Effector CD4-positive, alpha-beta T cell (primary cell): ENCODE results near the gene IMPDH1.
A peak's percentile ranks its signal among the peaks of the same experiment; 100 is the strongest.
"Not testable (repeated sequence)": the region's sequence is repeated elsewhere in the genome, so short reads cannot be mapped to it uniquely, and the experiment has no call there.

Source experiments
- DNase-seq: peaks from one replicate; pipeline ENCODE4 v3.0.0-alpha.2; 2020
- total RNA-seq: gene quantifications from one replicate; lab custom pipeline; 2026; lab: John Stamatoyannopoulos, UW

IMPDH1 gene
- total RNA-seq, result 47.5 reads per million, percentile 67 among the genes with 10 or more reads in this experiment

- DNase-seq, result peak; percentile 76
Measured at GRCh38 chr7:128409596-128410450, at the start of gene IMPDH1. TSS of gene IMPDH1 (minus strand) at chr7:128409982. CDS start at chr7:128409901, 81 bp downstream.

- DNase-seq, result peak; percentile 57
Measured at GRCh38 chr7:128459394-128459878, 49.7 kb upstream of the IMPDH1 start.

DNA sequence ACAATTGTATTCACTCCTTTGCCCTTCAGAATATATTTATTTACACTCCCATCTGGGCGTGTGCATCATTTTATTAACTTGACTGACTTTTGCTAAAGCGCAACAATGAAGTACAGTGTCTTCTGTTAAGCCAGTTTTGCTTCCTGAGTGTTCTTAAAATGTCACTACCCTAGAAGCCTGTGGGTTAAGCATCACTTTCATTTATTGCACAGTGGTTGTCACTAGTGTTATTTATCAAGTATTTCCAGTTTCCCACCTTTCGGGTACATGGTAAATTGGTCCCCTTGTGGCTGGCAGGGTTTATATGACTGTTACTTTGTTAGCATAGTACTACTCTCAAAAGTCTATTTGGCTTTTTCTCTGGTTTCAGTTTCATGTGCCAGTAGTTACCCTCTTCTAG is 49.2 kb upstream of the IMPDH1 start:
- DNase-seq, result no peak

- DNase-seq, result not testable (repeated sequence)
Measured at GRCh38 chr7:128457385-128457784, 47.6 kb upstream of the IMPDH1 start.

- DNase-seq, result no peak
Measured at GRCh38 chr7:128456255-128456725, 46.5 kb upstream of the IMPDH1 start.

- peak; percentile 90 for DNase-seq
Measured at GRCh38 chr7:128455543-128456254, 45.9 kb upstream of the IMPDH1 start, which contains the start of gene HILPDA. TSS of gene HILPDA (plus strand) at chr7:128455878. CDS start at chr7:128457269, 1,391 bp downstream.

DNA sequence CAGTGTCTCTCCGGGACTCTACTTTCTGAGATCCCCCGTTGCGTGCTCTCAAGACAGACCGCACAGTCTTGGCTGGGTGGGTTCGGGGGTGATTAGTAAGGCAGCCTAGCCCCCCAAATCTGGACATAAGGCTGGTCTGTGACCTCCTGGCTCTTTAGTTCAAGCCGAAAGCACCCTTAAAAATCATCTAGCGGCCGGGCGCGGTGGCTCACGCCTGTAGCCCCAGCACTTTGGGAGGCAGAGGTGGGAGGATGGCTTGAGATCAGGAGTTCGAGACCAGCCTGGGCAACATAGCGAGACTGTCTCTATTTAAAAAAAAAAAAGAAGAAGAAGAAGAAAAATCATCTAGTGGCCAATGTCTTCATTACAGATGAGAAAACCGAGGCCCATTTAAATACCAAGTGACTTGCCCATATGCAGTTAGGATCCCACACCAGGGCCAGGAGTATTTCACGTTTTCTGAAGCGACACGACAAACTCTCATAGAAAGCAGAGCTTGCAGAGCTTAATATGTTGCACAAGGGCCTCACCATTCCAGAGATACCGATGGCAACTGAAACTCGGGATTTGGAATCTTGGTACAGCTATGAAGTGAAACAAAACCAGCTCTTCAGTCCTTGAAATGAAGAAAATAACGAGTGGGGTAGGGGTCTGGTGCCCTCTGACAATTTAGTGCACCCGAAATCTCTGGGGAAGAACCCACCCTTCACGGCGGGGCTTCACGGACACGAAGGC is 45.2 kb upstream of the IMPDH1 start:
- DNase-seq, result no peak

DNA sequence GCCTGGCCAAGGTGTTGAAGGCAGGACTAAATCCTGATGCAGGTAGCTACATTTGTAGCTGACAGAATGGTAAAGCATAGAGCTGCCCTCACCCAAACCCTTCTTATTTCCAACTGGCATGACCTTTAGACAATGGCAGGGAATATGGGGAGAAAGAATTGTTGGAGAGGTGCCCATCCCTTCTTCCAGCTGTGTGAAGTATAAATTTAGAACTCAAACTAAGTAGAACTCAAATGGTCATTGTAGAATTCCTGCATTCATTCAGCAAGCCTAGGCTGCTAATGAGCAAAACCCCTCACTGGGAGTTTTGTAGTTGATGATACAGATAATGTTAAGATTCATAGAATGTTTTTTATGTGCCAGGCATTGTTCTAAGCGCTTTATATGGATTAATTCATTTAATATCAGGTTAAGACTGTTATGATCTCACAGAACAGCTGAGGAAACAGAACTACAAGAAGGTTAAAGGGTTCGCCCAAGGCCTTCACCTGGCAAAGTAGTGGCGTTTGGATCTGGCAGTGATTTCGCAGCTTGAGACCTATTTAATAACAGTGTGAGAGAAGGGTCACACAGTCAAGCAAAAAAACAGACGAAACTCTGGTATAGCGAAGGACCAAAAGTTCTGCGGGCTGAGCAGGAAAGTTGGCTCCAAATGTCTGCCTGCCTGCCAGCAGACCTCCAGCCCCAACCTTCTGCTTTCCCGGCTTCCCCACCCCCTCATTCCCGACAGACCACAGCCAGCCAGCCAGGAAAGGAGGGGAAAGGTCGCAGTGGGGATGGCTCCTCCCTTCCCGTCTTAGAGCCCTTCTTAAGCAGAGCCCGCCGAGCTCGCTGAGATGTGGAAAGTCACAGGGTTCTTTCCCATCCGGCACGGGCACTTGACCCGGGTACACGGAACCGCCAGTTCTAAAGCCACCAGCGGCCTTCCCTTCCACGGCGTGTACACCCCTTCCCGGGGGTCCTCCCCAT is 44.3 kb upstream of the IMPDH1 start:
- no peak for DNase-seq

DNA sequence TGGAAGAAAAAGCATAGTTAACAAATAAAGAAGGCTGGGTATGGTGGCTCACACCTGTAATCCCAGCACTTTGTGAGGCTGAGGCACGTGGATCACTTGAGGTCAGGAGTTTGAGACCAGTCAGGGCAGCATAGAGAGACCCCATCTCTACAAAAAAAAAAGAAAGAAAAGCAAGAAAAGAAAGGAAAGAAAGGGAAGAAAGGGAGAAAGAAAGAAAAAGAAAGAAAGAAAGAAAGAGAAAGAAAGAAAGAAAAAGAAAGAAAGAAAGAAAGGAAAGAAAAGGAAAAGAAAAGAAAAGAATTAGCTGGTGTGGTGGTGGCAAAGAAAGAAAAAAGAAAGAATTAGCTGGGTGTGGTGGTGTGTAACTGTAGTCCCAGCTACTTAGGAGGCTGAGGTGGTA is 42.8 kb upstream of the IMPDH1 start:
- no peak for DNase-seq

DNA sequence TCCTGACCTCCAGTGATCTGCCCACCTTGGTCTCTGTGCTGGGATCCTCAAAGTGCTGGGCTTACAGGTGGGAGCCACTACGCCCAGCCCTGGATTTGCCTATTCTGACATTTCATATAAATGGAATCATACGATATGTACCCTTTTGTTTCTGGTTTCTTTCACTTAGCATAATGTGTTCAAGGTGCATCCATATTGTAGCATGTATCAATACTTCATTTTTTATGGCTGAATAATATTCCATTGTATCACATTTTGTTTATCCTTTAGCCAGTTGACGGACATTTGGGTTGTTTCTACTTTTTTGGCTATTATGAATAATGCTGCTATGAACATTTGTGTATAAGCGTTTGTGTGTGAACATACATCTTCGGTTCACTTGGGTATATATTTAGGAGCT is 41.1 kb upstream of the IMPDH1 start:
- no peak for DNase-seq

DNA sequence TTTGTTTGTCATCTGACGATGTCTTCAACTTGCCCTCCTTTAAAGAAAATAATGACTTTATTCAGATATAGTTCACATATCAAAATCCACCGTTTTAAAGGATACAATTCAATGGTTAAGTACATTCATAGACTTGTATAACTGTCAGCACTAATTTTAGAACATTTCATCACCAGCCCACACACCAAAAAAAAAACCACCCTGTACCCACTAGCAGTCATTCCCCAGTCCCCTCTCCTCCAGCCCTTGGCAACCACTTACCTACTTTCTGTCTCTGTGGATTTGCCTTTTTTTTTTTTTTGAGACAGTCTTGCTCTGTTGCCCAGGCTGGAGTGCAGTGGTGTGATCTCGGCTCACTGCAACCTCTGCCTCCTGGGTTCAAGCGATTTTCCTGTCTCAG is 40.6 kb upstream of the IMPDH1 start:
- no peak for DNase-seq

GRCh38 chr7:128448751-128449302 is 39.0 kb upstream of the IMPDH1 start:
- DNase-seq, result no peak

GRCh38 chr7:128447941-128448564 is 38.3 kb upstream of the IMPDH1 start:
- no peak for DNase-seq

DNA sequence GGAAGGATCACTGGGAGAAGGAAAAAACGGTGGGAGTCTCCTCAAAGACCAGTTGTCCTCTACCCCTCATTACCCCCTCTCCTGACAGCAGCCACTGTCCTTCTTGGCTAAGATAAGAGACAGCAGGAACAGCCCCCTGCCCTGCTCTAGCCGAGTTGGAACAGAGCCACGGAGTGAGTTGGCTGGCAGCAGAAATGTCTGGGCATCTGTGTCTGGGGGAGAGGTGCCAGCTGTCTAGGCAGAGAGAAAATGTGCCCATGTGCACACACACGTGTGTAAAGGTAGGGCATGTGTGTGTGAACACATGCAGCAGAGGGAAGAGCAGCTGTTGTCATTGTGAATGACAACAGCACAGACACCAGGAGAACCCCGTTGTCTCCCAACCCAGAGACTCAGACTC is 36.5 kb upstream of the IMPDH1 start:
- DNase-seq, result no peak

GRCh38 chr7:128443831-128444600 is 34.2 kb upstream of the IMPDH1 start:
- no peak for DNase-seq

GRCh38 chr7:128442356-128442755 is 32.6 kb upstream of the IMPDH1 start:
- no peak for DNase-seq

DNA sequence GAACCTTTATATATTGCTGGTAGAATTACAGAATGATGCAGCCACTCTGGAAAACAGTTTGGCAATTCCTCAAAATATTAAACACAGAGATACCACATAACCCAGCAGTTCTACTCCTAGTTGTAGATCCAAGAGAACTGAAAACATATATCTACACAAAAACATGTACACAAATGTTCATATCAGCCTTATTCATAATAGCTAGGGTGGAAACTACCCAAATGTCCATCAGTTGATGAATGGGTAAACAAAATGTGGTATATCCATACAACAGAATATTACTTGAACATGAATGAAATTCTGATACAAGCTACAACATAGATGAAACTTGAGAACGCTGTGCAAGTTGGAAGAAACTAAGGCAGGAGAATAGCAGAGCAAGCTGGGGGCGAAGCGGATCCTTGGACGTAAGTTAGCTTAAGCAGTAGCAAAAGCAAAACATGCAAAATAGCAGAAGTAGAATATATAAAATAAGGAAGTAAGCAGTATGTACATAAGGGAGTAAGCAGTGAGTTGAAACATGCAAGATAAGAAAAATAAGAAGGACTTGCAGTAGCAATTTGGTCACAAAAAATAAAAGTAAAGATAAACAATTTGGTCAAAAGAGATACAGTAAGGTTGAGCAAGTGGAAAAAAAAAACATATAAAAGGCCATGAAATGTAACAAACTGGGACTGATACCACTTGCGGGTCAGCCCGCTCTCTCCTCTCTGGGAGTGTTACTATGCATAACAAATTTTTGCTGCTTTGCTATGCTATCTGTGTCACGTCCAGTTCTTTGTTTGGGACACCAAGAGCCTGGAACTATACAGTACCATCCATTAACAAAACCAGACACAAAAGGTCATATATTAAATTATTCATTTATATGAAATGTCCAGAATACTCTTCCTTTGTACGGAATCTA is 27.9 kb upstream of the IMPDH1 start:
- DNase-seq, result no peak

GRCh38 chr7:128435327-128435686 is 25.5 kb upstream of the IMPDH1 start:
- no peak for DNase-seq
